ENCODE data around the gene NKX6-2. TPM values are rescaled to one million over a fixed set of nuclear protein-coding genes. Genes with fewer than 3 reads are reported as not detected.

Gene NKX6-2
- total and polyA plus RNA-seq, 2 of the 8 experiments (the other 6 are each of a cell fraction or from before 2014, with no cell fraction given) = 0.06 TPM; not detected in 1

- no peak for TF ChIP-seq CHD7 (IDR thresholded peaks at IDR 0.05; ENCODE audit: insufficient replicate concordance, low read length)
Observed at GRCh38 chr10:132777441-132777840, 8.5 kb downstream of the NKX6-2 start (continued).

Measured in H1 (cell line).